MV-4-11 (cell line): ENCODE data around the gene VAC14.

Source experiments
- DNase-seq: peaks from one replicate; lab custom pipeline; 2025; lab: John Stamatoyannopoulos, UW

VAC14 gene

GRCh38 chr16:70786020-70786755 lies 14.8 kb downstream of the VAC14 start:
- no peak for DNase-seq

DNA sequence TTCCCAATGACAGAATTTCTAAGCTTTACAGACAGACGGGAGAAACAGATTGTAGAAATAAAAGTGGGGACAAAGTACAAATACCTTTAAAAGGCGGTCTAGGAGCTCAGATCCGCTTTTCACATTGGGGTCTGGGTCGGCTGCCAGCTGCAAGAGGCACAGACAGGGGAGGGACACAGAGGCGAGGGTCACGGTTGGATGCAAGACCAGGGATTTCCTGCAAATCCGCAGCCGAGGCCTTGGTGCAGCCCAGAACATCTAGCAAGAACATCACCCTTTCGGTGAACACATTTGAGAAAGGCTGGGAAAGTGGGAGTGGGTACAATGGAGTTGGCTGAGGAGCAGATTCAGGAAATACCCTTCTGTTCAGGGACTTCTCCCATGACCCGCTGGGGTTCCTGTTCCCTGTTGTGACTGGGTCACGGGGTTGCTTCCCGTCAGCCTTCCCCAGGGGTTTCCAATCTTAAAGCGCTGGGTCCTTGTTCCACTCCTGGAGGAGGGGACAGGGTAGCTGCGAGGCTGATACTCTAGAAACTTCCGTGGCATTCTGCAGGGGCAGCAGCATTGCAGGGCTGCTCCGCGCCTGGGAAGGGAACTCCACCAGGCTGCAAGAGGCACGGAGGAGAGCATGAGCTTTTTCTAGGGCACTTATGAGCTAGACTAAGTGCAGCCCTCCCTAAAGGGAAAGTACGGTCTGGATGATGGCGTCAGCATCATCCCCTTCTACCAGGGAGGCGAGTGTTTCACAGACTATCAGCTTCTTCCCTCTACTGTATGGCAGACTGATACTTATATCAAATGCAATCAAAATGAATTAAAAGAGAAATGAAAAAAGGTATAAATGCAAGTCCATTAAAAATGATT lies 16.0 kb downstream of the VAC14 start:
- no peak for DNase-seq

DNA sequence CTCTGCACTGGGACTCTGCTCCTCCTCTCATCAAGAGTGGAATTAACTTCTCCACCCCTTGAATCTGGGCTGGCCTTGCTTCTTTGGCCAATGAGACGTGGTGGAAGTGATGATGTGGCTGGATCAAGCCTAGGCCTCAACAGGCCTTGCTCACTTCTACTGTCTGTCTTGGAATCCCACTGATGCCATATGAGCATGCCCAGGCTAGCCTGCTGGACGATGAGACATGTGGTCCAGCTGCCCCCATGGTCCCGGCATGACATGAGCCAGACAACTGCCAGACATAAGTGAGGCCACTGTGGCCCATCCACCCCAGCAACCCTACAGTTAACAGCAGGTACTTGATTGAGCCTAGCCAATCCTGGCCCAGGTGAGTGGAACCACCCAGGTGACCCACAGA lies 18.7 kb downstream of the VAC14 start:
- no peak for DNase-seq

DNA sequence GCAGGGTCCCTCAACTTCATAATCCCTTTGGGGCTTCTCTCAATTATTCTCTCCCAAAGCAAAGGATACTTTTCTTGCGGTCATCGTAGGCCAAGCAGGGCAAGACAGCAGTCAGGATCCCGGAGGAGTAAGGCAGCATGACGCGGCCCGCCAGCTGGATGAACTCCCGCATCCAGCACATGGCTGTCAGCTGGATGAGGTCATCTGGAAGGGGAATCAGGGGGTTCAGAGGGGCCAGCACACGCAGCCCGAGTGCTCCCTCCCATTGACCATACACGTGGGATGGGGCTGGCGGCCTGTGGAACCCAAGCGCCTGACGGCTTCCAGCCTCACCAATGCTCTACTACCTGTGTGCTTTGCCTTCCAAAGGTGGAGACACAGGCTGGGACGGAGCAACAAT lies 19.2 kb downstream of the VAC14 start:
- DNase-seq = no peak

- DNase-seq = no peak
Observed at GRCh38 chr16:70780546-70780945, 20.4 kb downstream of the VAC14 start.

- no peak for DNase-seq
Observed at GRCh38 chr16:70779361-70779760, 21.6 kb downstream of the VAC14 start.

DNA sequence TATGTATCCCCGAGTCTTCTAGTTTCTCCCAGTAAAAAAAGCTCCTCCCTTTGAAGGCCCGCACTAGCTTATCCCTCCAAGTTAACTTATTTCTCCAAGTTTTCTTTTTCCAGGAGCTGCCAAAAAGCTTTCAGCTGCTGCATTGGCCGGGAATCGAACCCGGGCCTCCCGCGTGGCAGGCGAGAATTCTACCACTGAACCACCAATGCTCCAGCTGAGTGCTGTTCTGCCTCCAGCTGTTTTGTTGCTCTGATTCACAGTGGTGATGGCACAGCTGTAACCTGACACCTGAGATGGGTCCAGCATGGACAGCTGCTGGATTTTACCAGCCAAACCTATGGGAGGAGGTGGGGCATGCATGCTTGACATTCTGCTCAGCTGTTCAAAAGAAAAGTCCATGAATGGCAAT lies 22.1 kb downstream of the VAC14 start:
- no peak for DNase-seq

GRCh38 chr16:70777973-70778406 lies 23.0 kb downstream of the VAC14 start:
- DNase-seq = no peak

DNA sequence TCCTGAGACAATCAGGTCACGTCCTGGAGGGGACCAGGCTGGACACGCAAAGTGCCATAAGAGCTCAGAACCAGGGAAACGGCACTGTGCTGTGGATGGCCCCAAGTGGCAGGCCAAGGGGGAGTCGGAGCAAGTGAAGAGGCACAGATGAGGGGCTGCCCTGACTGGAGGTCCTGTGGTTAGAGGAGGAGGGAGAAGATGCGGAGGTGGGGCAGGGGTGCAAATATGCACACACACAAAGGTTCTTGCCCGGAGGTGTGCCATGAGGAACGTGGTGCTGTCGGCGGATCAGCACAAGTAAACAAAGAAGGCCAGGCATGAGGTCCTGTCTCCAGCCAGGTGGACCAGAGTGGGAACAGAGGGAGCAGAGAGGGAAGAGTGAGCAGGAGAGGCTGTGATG lies 23.5 kb downstream of the VAC14 start:
- DNase-seq = no peak

GRCh38 chr16:70775399-70775798 lies 25.6 kb downstream of the VAC14 start:
- no peak for DNase-seq

- DNase-seq = no peak
Observed at GRCh38 chr16:70774261-70774660, 26.7 kb downstream of the VAC14 start.

- DNase-seq = no peak
Observed at GRCh38 chr16:70772493-70772892, 28.5 kb downstream of the VAC14 start.

DNA sequence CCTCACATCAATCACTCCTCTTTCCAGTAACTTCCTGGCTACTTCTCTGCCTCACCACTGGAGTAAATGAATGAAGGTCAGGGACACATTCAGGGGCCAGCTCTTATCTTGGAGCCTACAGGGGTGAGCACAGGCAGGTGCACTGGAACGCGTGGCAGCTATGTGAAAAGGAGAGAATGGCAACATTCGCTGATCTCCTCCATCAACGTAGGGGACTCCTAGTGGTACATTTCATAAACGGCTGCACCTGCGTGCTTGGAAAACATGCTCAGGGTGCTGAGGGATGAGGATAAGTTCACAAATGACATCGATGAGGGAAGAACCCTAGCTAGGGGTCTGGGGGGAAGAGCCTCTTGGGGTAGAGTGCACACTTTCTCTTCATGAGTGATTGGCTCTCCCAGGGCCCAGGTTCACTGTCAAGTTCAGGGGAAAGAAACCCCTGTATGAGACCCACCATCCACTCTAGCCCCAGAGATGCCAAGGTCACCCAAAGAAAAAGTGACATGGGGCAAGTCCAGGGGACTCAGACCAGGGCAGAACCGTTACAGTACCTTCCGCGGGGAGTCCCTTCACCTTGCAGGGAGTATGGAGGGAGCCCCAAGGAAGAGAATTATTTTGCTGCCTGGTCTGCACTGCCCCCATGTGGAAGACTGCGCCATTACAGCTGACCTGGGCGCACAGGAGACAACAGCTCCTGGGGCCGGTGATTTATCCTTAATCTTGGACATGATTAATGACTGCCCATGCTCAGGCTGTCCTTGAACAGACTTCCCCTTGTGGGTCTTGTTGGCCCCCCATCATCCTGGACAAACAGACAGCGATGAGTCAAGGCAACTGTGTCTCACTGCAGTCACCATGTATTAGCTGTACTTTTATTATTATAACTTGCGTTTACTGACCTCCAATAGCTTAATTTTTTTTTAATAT lies 30.1 kb downstream of the VAC14 start:
- DNase-seq = peak; percentile 25

- no peak for DNase-seq
Observed at GRCh38 chr16:70770291-70770625, 30.7 kb downstream of the VAC14 start.

DNA sequence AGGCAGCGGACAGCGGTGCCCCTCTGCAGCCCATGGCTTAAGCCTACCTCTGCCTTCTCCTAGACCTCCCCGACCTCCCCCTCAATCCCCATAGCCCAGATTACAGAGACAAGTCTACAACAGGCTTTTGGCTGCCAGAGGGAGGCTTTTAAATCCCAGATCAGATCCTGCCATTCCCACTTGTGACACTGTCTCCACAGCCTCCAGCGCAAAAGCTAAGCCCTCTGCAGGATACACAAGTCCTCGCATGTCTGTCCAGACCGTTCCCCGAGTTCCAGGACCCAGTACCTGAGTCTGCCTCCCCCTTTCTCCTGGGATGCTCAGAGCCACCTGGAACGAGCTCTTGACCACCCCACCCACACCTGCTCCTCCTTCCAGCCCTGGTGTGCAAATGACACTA lies 31.2 kb downstream of the VAC14 start:
- DNase-seq = no peak

- DNase-seq = no peak
Observed at GRCh38 chr16:70769131-70769530, 31.8 kb downstream of the VAC14 start.

DNA sequence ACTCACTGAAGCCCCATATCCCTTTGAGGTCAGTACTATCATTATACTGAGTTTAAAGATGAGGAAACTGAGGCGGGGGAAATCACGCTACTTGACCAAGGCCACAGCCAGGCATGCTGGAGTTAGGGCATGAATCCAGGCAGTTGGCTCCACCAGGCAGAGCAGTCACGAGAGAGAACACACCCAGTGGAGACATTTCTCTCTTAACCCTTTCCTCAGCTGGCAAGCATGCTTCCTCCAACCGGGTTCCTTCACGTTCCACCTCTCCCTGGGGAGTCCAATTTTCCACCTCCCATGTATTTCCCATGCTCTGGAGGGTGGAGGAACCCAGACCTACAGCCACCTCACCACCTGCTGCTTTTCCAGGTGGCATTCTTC lies 32.8 kb downstream of the VAC14 start:
- no peak for DNase-seq

GRCh38 chr16:70767377-70768202 lies 33.4 kb downstream of the VAC14 start:
- DNase-seq = no peak

DNA sequence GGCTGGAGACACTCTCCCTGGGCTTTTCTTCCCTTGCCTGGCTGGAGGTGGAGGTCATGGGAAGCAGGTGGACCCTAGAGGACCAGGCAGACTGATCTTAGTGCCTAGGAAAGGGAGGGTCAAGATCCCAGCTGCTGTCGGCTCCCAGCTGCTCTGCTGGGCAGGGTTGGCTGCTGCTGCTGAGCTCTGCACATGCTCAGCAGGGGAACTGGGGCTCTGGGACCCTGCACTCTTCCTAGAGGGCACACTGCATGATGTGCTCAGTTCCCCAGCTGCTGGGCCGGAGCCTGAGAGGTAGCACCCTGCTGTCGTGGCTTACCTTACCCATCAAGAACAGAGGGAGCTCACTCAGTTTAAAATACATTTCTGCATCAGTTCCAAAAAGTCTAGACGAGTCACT lies 34.3 kb downstream of the VAC14 start:
- DNase-seq = no peak

DNA sequence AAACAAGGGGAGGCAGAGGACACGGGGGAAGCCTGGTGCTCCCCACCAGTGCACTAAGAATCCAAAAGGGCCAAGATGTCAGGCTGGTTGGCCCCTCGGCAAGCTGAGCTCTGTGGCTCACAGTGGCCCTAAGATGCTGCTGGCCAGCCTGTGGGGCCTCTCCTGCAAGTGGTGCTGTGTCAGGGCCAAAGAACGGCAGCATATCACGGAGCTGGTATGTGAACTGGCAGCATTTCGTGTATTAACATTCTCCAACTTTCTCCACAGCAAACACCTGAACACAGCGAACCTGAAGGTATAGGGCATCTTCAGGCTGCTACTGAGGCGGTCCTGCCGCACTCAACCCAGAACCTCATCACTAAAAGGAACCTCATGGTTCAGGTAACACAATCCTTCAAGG lies 34.8 kb downstream of the VAC14 start:
- no peak for DNase-seq

DNA sequence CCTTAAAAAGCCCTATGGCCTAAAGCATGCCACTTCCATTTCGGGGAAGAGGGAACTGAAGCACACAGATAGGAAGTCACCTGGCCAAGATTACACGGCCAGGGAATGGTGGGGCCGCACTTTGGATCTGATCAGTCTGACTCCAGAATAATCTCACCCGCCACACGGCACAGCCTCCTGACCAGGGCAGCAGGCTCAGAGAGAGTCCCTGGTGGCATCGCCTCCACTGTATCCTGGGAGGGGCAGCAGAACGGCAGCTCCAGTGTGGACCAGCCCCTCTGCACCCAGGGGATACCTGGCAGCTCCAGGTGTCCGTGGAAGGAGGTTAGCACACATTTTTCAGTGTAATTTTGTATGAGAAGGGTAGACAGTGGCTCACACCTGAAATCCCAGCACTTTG lies 35.5 kb downstream of the VAC14 start:
- no peak for DNase-seq

DNA sequence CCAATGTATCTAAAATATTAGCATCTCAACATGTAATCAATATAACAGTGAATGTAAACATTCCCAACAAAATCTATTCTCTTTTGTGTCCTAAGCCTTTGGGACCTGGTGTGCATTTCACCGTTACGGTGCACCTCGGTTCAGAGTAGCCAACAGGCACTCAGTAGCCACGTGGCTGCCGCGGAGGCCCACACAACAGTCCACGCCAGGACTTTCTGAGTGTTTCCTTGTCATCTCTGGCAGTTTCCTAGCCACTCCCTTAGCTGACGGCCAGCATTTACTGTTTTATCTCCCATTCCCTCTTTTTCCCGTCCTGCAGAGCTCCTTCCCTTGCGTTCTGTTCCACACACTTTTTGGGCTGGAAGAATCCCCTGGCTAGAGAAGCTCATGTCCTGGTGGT lies 36.3 kb downstream of the VAC14 start:
- DNase-seq = no peak
